GM13976 (cell line): ENCODE results near the gene SIGLEC7.

Experiments
- DNase-seq: peaks from one replicate; pipeline ENCODE4 v3.0.0; 2012; ENCODE audit warnings: low spot score
- CTCF ChIP-seq: IDR thresholded peaks from 2 replicates; pipeline ENCODE4 v1.5.1; 2012; ENCODE audit warnings: borderline replicate concordance, mild to moderate bottlenecking; ENCODE audit not compliant: insufficient read depth; ENCODE audit errors: extremely low read depth, missing control alignments, control extremely low read depth
- in situ Hi-C: fragments of 300-500 bp; cut with MboI; formaldehyde crosslinking; loops from one replicate; pipeline ENCODE4 v1.12.0; 2022; ENCODE audit warnings: low sequenced_read_pairs, mixed read lengths, inconsistent platforms; ENCODE audit not compliant: unreplicated experiment

The SIGLEC7 gene

GRCh38 chr19:51148580-51148979 is 6.5 kb downstream of the SIGLEC7 start:
- TF ChIP-seq CTCF, result no peak
- in situ Hi-C loops, result no loop called here
- DNase-seq, result no peak

GRCh38 chr19:51150627-51151026 is 8.5 kb downstream of the SIGLEC7 start:
- in situ Hi-C loops, result loop anchor here (25.0 kb wide), 1 partner anchor 512 kb away; no protein-coding TSS in a partner anchor

GRCh38 chr19:51156710-51157109 is 14.6 kb downstream of the SIGLEC7 start:
- in situ Hi-C loops, result loop anchor here (25.0 kb wide), 1 partner anchor 506 kb away; no protein-coding TSS in a partner anchor
- no peak for TF ChIP-seq CTCF
- no peak for DNase-seq

More at GRCh38 chr19:51150627-51151026, 8.5 kb downstream of the SIGLEC7 start:
- no peak for DNase-seq
- no peak for TF ChIP-seq CTCF

GRCh38 chr19:51157265-51157664 is 15.2 kb downstream of the SIGLEC7 start:
- DNase-seq, result no peak
- in situ Hi-C loops, result loop anchor here (25.0 kb wide), 1 partner anchor 505 kb away; no protein-coding TSS in a partner anchor
- TF ChIP-seq CTCF, result no peak

GRCh38 chr19:51158474-51159129 is 16.5 kb downstream of the SIGLEC7 start:
- in situ Hi-C loops, result loop anchor here (25.0 kb wide), 1 partner anchor 504 kb away; no protein-coding TSS in a partner anchor
- DNase-seq, result peak; percentile 61
- TF ChIP-seq CTCF, result peak; percentile 77

GRCh38 chr19:51159656-51160055 is 17.6 kb downstream of the SIGLEC7 start:
- in situ Hi-C loops, result loop anchor here (25.0 kb wide), 1 partner anchor 503 kb away; no protein-coding TSS in a partner anchor
- DNase-seq, result no peak
- TF ChIP-seq CTCF, result no peak
